HT-29 (cell line): ENCODE measurements around the gene LAPTM5. TPM values are rescaled to one million over a fixed set of nuclear protein-coding genes. Genes with fewer than 3 reads are reported as not detected.

ENCODE experiments used
- DNase-seq: peaks from one replicate; pipeline ENCODE4 v3.0.0-alpha.2; 2015; ENCODE audit warnings: low spot score
- small RNA-seq: library from RNA; depleted of rRNA; stranded (forward); fragments of <200 nt; gene quantifications from one replicate; pipeline ENCODE3, GENCODE V24; 2014
- total RNA-seq: library from RNA; depleted of rRNA; stranded (reverse); fragments of >200 nt; shearing (Covaris generic); gene quantifications from 2 replicates; pipeline ENCODE4 v1.2.3, GENCODE V29; 2014; rRNA removed

The LAPTM5 gene
- total RNA-seq, 1 experiment from 2014 or later = 0.08 TPM

DNA sequence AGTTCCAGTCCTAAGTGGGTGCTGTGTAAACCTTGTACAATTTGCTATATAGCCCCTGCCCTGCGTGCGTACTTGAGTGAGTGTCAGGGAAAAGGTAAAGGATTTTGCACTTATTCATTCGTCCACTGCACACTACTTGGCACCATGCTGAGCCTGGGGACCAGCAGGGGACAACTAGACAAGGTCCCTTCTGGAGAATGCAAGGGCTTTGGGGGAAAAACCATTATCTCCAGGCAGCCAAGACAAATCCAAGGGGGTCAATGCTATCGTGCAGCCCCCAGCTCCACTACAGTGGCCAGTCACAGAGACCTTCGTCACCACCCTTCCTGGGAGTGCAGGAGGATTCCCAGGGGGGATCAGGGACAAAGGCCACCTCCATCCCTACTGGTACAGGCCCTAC lies 73.9 kb downstream of the LAPTM5 start:
- DNase-seq = no peak

Small RNA genes within 50 kb of the gene (small RNA-seq; reads per million reads assigned to genes)
- not detected for gene MIR4420

Other genes starting within 250 kb of the LAPTM5 start
- not detected in 2 replicates for gene MATN1, start 34.2 kb downstream of the LAPTM5 start, total RNA-seq
- gene SDC3, start 151.0 kb upstream of the LAPTM5 start, total RNA-seq = 0.31 and 0.42 TPM in 2 replicates